SIG-M5 (cell line): ENCODE measurements around the gene RNF180.
"Not testable (repeated sequence)": the region's sequence is repeated elsewhere in the genome, so short reads cannot be mapped to it uniquely, and the experiment has no call there.

ENCODE experiments used
- DNase-seq: peaks from one replicate; lab custom pipeline; 2025; lab: John Stamatoyannopoulos, UW

RNF180 gene

DNA sequence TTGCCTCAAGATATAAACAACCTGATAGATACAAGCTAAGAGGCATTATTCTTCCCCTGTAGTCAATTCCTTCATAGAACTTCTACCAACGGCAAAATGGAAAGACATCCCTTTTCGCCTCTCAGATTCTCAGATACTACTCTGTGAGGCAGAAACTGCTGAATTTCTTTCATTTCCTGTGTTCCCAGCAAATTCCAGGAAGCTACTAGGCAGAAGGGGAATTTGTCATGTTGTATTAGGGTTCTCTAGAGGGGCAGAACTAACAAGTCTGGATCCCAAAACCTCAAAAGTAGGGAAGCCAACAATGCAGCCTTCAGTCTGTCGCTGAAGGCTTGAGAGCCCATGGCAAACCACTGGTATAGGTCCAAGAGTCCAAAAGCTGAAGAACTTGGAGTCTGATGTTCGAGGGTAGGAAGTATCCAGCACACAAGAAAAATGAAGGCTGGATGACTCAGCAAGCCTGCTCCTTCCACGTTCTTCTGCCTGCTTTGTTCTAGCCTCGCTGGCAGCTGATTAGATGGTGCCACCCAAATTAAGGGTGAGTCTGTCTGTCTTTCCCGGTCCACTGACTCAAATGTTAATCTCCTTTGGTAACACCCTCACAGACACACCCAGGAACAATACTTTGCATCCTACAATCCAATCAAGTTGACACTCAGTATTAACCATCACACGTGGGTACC lies 15.2 kb downstream of the RNF180 start:
- DNase-seq, result no peak

DNA sequence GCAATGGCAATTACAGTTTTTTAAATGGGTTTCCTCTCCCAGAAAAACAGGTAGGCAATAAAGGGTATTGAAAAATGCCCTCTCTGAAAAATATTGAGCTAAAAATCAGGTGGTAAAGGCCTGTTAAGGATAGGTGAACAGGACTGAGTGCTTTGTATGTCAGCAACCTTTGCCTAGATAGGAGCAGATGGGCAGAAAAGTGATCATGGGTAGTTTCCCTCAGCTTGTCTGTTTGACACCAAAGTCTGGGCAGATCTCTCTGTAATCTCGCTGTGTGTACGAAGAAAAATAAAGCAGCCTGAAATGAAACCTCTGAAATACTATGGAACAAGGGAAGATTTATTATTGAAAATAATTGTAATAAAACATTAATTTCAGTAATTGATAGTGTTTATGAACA lies 15.8 kb downstream of the RNF180 start:
- DNase-seq, result no peak

DNA sequence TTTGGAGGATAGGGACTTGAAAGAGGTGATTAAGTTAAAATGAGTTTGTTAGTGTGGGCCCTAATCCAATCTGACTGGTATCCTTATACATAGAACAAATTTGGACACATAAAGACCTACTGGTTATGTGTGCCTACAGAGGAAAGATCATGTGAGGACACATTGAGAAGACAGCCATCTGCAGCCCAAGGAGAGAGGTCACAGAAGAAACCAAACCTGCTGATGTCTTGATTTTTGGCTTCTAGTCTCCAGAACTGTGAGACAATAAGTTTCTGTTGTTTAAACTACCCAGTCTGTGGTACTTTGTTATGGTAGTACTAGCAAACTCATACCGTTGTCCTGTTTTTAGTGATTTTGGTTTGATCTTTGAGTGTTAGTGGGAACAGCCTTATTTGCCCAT lies 18.3 kb downstream of the RNF180 start:
- no peak for DNase-seq

DNA sequence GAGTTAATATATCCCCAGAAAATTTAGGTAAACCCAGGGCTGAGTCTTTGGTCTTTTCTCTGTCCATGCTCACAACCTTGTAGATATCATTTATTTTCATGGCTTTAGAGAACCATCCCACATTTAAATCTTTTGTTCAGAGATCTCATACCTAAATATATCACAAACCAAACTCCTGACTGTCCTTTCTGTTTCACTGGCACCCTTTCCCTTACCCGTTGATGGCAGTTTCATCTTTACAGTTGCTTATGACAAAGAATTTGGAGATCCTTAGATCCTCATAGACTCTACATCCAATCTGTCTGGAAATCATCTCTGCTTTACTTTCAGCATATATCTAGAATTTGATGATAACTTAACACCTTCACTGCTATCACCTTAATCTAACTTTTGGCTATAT lies 19.2 kb downstream of the RNF180 start:
- no peak for DNase-seq

DNA sequence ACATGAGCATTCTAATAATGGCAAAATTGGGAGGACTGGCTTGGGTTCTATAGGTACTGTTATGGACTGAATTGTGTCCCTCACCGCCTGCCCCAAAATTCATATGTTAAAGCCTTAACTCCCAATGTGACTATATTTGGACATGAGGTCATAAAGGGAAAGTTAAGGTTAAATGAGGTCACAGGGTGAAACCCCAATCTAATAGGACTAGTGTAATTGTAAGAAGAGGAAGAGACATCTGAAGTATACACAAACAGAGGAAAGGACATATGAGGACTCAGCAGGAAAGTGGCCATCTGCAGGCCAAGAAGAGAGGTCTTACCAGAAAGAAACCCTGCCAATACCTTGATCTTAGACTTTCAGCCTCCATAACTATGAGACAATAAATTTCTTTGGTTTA lies 23.1 kb downstream of the RNF180 start:
- no peak for DNase-seq

DNA sequence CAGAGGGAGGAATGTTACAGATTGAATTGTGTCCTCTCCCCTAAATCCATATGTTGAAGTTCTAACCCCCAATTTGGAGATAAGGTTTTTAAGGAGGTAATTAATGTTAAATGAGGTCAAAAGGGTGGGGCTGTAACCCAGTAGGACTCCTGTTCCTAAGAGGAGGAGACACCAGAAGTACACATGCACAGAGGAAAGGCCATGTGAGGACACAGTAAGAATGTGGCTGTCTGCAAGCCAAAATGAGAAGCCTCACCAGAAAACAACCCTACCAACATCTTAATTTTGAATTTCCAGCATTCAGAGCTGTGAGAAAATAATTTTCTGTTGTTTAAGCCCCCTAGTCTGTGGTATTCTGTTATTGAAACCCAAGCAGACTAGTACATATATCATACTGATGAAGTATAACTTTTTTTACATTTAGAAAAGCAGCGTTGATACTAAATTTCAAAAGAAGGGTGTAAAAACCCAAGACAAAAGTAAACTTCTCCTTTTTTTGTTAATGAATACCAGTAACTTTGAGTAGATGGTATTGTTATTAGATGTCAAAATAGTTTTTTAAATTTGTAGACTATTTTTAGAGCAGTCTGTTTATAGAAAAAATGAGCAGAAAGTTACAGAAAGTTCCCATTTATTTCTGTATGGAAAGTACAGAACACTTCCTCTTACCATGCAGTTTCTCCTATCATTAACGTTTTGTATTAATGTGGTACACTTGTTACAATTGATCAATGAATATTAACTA lies 25.1 kb downstream of the RNF180 start:
- DNase-seq, result no peak

DNA sequence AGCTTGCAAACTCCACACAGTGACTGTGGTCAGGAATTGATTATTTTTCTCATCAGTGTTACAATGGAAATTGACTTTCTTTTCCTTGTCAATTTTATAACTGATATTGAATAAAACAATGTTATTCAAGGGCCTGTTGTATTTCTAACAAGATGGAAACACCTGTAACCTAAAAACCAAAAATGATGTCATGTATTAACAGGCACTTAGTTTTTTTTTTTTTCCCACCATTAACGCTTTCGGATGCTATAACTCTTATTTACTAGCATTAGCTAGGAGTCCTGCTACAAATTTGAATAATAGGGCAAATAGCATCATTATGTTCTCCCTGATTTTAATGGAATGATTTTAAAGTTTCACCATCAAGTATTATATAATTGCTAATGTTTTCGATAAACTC lies 30.3 kb downstream of the RNF180 start:
- no peak for DNase-seq

DNA sequence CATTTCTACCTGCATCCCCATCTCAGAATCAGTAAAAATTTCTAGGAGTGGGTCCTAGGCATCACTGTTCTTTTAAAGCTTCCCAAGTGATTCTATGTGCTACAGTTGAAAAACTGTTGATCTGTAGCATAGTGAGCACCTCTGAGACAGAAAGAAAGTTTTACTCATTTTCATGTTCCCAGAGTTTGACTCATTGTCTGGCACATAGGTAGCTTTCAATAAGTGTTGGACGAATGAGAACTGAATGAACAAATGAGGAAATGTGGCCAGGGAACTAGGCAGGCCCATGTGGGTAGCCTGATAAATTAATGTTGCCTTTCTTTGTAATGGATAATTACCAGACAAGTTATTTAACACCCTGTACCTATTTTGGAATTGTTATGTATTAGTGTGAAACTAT lies 33.8 kb downstream of the RNF180 start:
- DNase-seq, result no peak

DNA sequence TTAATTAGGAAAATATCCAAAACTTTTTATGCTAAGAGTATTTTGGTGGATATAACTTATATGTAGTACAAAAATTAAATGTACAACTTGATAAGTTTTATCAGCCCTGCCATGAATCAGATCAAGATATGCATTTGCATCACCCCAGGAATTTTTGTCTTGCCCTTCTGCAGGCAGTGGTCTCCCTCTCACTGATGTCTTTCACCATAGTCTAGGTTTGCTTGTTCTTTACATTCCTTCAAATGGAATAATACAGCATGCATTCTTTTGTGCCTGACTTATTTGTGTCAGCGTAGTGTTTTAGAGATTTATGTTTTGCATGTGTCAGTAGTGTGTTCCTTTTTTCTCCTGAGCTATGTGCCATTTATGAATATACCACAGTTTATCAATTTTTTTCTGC lies 36.4 kb downstream of the RNF180 start:
- DNase-seq, result no peak

DNA sequence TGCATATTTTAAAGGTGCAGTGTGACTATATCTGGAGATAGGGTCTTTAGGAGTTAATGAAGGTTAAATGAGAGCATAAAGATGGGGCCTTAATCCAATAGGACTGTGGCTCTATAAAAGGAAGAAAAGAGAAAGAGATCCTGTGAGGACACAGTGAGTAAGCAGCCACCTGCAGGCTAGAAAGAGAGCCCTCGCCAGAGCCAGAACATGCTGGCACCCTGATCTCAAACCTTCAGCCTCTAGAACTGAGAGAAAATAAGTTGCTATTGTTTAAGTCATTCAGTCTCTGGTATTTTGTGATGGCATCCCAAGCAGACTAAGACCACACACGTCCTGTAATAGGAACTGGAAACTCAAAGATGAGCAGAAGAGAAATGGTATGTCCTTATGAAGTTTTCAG lies 41.0 kb downstream of the RNF180 start:
- DNase-seq, result no peak

DNA sequence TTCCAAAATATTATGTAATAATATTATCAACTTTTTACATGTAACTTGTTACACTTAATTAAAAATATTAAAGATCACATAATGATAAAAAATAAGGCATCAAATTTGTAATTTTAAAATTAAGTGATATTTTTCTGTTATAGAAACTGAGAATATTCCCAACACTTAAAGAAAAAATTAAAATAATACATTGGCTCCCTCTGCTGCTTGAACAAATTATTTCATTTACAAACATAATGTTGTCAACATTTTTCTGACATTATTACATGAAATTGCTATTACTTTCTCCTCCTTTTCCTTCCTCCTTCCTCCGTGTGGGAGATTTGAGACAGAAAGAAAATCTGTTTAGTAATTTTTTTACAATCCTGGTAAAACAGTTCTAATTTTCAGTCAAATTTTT lies 42.3 kb downstream of the RNF180 start:
- DNase-seq, result no peak

DNA sequence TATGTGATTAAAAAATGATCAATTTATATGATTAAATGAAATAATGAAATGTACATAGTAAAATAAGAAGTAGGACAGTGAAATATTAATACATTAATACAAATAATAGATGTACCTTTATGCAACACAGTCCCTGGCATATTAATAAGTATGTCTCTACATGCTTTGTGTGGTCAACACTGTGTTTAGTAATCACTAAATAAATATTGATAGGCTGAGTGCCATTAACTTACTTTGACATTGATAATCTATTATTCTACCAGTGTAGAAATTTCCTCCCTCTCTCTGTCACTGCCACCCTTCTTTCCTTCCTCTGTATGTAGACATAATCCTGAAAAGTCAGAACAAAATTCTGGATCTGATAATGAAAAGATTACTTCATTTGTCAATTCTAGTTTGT lies 43.7 kb downstream of the RNF180 start:
- DNase-seq, result no peak

DNA sequence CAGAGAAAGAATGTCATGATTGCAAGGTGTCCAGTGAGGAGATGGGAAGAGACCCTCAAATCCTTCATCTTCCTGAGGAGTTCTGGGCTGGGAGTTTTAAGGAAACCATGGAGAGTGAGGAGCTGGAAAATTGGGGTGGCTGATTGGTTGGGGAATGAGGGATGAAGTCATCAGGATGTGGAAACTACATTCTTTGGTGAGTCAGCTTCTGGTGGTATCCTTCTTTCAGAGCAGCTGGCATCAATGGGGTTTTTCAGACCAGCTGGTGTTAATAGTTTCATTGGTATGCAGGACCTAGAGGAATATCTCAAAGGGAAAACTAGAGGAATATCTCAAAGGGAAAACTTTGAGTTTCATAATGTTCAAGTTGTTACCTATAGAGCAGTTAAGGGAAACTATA lies 45.2 kb downstream of the RNF180 start:
- no peak for DNase-seq

DNA sequence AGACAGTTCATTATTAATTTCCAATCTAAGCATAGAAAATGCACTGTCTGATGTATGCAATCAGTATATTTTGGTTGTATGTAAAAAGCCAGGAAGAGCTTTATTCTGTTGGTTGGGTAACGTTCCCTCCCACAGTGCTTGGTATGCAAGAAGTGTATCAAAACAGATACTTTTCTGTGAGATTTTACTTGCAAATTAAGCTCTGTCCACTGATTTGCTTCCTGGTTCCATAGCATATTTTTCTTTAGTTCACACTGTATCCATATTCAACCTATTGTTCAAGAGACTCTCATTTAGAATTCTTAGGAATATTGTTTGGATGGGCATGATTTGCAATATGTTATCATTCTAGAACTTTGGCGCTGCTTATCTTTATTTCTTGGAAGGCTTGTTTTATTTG lies 47.4 kb downstream of the RNF180 start:
- no peak for DNase-seq

DNA sequence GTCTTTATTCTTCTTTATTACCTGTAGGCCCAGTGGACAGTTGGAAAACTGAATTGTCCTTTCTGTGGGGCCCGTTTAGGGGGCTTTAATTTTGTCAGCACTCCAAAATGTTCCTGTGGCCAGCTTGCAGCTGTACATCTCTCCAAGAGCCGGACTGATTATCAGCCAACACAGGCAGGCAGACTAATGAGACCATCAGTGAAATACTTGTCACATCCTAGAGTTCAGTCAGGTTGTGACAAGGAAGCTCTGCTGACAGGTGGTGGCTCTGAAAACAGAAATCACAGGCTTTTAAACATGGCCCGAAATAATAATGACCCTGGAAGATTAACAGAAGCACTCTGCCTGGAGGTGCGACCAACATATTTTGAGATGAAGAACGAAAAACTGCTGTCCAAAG lies 47.9 kb downstream of the RNF180 start:
- no peak for DNase-seq

DNA sequence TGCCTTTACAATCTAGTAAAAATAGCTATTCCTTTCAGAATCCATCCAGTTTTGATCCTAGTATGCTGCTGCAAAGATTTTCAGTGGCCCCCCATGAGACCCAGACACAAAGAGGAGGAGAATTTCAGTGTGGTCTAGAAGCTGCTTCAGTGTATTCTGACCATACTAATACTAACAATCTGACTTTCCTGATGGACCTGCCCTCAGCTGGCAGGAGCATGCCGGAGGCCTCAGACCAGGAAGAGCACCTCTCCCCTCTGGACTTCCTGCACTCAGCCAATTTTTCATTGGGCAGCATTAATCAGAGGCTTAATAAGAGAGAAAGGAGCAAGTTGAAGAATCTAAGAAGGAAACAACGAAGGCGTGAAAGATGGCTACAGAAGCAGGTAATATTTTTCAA lies 48.5 kb downstream of the RNF180 start:
- no peak for DNase-seq

DNA sequence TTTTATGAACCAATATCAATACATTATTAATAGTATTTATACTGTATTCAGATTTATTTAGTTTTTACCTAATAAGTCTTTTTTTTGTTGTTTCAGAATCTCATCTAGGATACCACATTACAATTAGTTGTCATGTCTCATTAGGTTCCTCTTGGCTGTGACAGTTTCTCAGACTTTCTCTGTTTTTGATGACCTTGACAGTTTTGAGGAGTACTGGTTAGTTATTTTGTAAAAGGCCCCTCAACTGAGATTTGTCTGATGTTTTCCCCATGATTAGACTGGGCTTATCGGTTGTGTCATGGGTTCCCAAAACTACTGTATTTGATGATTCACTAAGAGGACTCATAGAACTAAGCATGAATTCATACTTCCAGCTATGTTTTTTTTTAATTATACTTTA lies 56.3 kb downstream of the RNF180 start:
- DNase-seq, result no peak

DNA sequence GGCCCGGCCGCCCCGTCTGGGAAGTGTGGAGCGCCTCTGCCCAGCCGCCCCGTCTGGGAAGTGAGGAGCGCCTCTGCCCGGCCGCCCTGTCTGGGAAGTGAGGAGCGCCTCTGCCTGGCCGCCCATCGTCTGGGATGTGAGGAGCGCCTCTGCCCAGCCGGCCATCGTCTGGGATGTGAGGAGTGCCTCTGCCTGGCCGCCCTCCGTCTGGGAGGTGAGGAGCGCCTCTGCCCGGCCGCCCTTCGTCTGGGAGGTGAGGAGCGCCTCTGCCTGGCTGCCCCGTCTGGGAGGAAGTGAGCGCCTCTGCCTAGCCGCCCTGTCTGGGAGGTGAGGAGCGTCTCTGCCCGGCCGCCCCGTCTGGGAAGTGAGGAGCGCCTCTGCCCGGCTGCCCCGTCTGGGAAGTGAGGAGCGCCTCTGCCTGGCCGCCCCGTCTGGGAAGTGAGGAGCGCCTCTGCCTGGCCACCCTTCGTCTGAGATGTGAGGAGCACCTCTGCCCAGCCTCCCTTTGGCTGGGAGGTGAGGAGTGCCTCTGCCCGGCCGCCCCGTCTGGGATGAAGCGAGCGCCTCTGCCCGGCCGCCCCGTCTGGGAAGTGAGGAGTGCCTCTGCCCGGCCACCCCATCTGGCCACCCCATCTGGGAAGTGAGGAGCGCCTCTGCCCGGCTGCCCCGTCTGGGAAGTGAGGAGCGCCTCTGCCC lies 59.8 kb downstream of the RNF180 start:
- DNase-seq, result not testable (repeated sequence)

DNA sequence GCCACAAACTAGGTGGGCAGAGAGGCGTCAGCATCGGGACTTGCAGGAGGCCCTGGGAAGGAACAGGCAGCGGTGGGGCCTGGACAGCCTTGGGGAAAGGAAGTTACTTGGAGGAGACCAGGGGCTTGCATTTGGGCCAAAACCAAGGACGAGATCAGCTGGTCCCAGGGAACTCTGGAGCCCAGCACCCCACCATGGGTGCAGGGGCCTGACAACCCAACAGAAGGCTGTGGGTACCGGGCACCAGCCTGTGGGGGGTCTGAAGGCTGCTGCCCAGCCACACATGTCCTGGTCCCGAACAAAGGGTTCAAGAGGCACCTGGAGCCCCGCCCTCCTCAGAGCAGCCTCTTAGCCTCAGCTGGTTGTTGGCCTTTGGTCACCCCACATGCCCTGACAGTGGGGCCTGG lies 61.5 kb downstream of the RNF180 start:
- not testable (repeated sequence) for DNase-seq

DNA sequence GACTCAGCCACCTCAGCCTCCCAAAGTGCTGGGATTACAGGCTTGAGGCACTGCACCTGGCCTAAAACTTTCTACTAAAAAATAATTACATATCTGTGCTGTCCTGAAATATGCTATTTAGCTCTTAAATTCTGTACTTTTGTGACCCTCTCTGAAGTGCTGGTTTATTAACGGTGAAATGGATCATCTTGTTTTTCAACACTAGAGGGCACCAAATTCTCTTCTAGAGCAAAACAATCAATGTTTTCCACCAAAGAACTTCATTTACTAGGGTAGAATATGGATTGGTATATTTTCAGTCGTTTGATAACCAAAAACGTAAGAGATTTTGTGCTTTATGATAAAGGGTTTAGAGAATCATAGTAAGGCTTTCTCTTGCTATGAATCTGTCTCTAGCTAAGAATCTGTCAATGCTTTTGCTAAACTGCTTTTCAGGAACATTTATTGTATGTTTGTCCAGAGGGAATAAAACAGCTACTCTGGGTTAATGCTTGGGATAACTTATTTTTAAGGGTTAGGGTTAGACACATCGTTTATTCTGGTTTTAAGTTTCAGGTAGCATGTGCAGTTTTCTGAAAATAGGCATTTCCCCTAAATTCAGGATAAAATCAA lies 63.6 kb downstream of the RNF180 start:
- DNase-seq, result no peak

DNA sequence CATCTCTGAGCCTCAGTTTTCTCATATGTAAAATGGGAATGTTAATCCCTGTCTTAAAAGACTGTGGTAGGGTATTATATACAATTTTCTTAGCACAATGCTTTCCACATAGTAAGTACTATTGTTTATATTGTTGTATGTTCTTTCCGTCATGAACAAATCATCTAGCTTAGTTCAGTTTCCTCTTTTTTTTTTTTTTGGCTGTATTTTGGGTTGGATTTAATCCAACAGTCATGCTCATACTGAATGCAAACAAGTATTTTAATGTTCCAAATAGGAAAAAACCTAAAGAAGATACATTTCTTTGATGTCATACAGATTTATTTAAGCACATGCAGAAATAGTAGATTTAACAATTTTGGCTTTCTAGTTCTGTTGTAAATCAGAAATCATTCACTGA lies 95.1 kb downstream of the RNF180 start:
- no peak for DNase-seq

DNA sequence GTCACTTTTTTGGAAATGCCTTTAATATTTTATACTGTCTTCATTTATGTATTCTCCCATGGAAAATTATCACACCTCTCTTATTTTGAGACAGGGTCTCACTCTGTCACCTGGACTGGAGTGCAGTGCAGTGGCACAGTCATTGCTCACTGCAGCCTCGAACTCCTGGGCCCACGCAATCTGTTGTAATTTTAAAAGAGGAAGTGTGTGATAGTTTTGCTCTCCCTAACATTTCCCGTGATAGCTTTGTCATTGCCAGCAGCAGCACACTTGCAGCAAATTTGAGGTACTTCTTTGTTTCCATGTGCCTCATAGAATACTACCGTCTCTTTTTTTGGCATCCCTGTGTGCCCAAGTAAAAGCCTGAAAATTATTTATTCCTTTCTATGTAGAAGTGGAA lies 103.5 kb downstream of the RNF180 start:
- no peak for DNase-seq

DNA sequence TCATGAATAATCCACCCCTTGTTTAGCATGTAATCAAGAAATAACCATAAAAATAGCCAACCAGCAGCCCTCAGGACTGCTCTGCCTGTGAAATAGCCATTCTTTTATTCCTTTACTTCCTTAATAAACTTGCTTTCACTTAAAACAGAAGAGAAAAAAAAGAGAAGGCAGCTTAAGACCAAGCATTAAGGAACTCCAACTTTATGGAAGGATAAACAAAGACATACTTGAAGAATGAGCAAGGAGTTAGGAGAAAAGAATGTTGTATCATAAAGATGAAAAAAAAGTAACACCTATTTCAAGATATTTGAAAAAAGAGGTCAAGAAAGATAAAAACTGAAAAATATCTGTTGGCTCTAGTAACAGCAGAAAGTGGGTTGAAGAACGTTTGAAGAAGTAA lies 107.6 kb downstream of the RNF180 start:
- DNase-seq, result no peak
